ENCODE measurements around the gene PRSS56.
A peak's percentile ranks its signal among the peaks of the same experiment; 100 is the strongest.

Gene PRSS56

GRCh38 chr2:232524771-232525170, 4.6 kb downstream of the PRSS56 start:
- Histone ChIP-seq H3K36me3 (no peaks in the 10 kb centered on the region), H3K9me3 (replicated peaks in 1 of 11) (no peaks in the 10 kb centered on the region), H3K4me3 (peak overlapping the region in 6 of 10 experiments; percentile 55 to 69 (median 62); a peak in 7 of 20 replicates), H3K4me2 (peak overlapping the region; percentile 90 to 100 (median 97); a peak in 21 of 22 replicates), H3K9ac (peak overlapping the region in 1 of 11 experiments; percentile 50; a peak in 4 of 22 replicates), H3K4me1 (peaks cover 38 to 69% (median 60%) of the 10 kb centered on the region in 10 experiments), H3K27ac (no peak overlapping the region), H3K27me3 (peaks cover 33 to 47% (median 38%) of the 10 kb centered on the region in 11 experiments), H4K20me1 (peaks cover 0 to 30% (median 15%) of the 10 kb centered on the region in 11 experiments; a peak in 19 of 22 replicates)
- no peak for TF ChIP-seq Cebpa-rat (IDR thresholded peaks at IDR 0.05)

GRCh38 chr2:232525199-232525598, 5.0 kb downstream of the PRSS56 start:
- no peak overlapping the region for H3K27ac ChIP-seq
- H3K27me3 ChIP-seq, result peaks cover 33 to 47% (median 38%) of the 10 kb centered on the region in 11 experiments
- peak overlapping the region in 8 of 11 experiments; percentile 44 to 100 (median 94); a peak in 15 of 22 replicates for H3K4me2 ChIP-seq
- H3K9me3 ChIP-seq (replicated peaks in 1 of 11), result no peaks in the 10 kb centered on the region
- H3K36me3 ChIP-seq, result no peaks in the 10 kb centered on the region
- no peak overlapping the region for H3K4me3 ChIP-seq
- peaks cover 0 to 30% (median 15%) of the 10 kb centered on the region in 11 experiments; a peak in 19 of 22 replicates for H4K20me1 ChIP-seq
- TF ChIP-seq Cebpa-rat (IDR thresholded peaks at IDR 0.05), result no peak
- peaks cover 39 to 73% (median 65%) of the 10 kb centered on the region in 10 experiments for H3K4me1 ChIP-seq
- peak overlapping the region in 1 of 11 experiments; percentile 50; a peak in 2 of 22 replicates for H3K9ac ChIP-seq

GRCh38 chr2:232525791-232526371, 5.7 kb downstream of the PRSS56 start, which contains the start of gene CHRND:
CHRND (plus strand) TSS chr2:232526160; CDS start chr2:232526216, 56 bp downstream.
- H3K9me3 ChIP-seq (replicated peaks in 1 of 11), result no peaks in the 10 kb centered on the region
- H3K27ac ChIP-seq, result no peak within 1 kb of the TSS
- no peaks in the 10 kb centered on the region for H3K36me3 ChIP-seq
- H3K4me1 ChIP-seq, result peaks cover 39 to 80% (median 71%) of the 10 kb centered on the region in 10 experiments
- peaks cover 33 to 43% (median 38%) of the 10 kb centered on the region in 11 experiments for H3K27me3 ChIP-seq
- TF ChIP-seq Cebpa-rat (IDR thresholded peaks at IDR 0.05), result no peak
- H3K9ac ChIP-seq, result peak within 1 kb of the TSS in 1 of 11 experiments; percentile 50; a peak in 2 of 22 replicates
- peaks cover 0 to 28% (median 15%) of the 10 kb centered on the region in 11 experiments; a peak in 19 of 22 replicates for H4K20me1 ChIP-seq
- H3K4me3 ChIP-seq, result no peak within 1 kb of the TSS
- H3K4me2 ChIP-seq, result peak within 1 kb of the TSS in 8 of 11 experiments; percentile 44 to 100 (median 94); a peak in 15 of 22 replicates

- TF ChIP-seq Cebpa-rat (IDR thresholded peaks at IDR 0.05), result no peak
- Histone ChIP-seq H3K4me1 (peaks cover 39 to 84% (median 76%) of the 10 kb centered on the region in 10 experiments), H3K9ac (no peak overlapping the region), H3K9me3 (replicated peaks in 1 of 11) (no peaks in the 10 kb centered on the region), H3K27ac (no peak overlapping the region), H3K36me3 (no peaks in the 10 kb centered on the region), H3K27me3 (peaks cover 32 to 38% (median 33%) of the 10 kb centered on the region in 11 experiments), H3K4me2 (no peak overlapping the region), H4K20me1 (peaks cover 0 to 23% (median 15%) of the 10 kb centered on the region in 11 experiments; a peak in 19 of 22 replicates), H3K4me3 (no peak overlapping the region)
Observed at GRCh38 chr2:232526372-232526941, 6.3 kb downstream of the PRSS56 start.

GRCh38 chr2:232527905-232528470, 7.8 kb downstream of the PRSS56 start:
- peak overlapping the region in 3 of 11 experiments; percentile 38 to 63 (median 48); a peak in 4 of 22 replicates for H3K27ac ChIP-seq
- H3K27me3 ChIP-seq, result peaks cover 17 to 22% (median 18%) of the 10 kb centered on the region in 11 experiments
- H4K20me1 ChIP-seq, result peaks cover 0 to 15% (median 8%) of the 10 kb centered on the region in 11 experiments; a peak in 19 of 22 replicates
- H3K4me2 ChIP-seq, result peak overlapping the region; percentile 75 to 92 (median 84)
- TF ChIP-seq Cebpa-rat (IDR thresholded peaks at IDR 0.05), result no peak
- H3K9me3 ChIP-seq (replicated peaks in 1 of 11), result no peaks in the 10 kb centered on the region
- no peak overlapping the region for H3K4me3 ChIP-seq
- no peaks in the 10 kb centered on the region for H3K36me3 ChIP-seq
- peak overlapping the region in 3 of 11 experiments; percentile 47 to 60 (median 52); a peak in 2 of 22 replicates for H3K9ac ChIP-seq
- peaks cover 34 to 85% (median 79%) of the 10 kb centered on the region in 10 experiments for H3K4me1 ChIP-seq

GRCh38 chr2:232528746-232529460, 8.7 kb downstream of the PRSS56 start:
- no peak for TF ChIP-seq Cebpa-rat (IDR thresholded peaks at IDR 0.05)
- Histone ChIP-seq H3K9ac (peak overlapping the region in 9 of 11 experiments; percentile 6 to 60 (median 38); a peak in 13 of 22 replicates), H3K27ac (peak overlapping the region in 10 of 11 experiments; percentile 15 to 63 (median 42); a peak in 18 of 22 replicates), H3K27me3 (peaks cover 8 to 13% (median 9%) of the 10 kb centered on the region in 11 experiments), H3K4me1 (peaks cover 25 to 85% (median 74%) of the 10 kb centered on the region in 10 experiments), H3K9me3 (replicated peaks in 1 of 11) (no peaks in the 10 kb centered on the region), H3K4me2 (peak overlapping the region; percentile 75 to 92 (median 84)), H3K36me3 (no peaks in the 10 kb centered on the region), H4K20me1 (peaks cover 0 to 6% (median 0%) of the 10 kb centered on the region in 11 experiments; a peak in 6 of 22 replicates), H3K4me3 (peak overlapping the region in 2 of 10 experiments; percentile 16; a peak in 3 of 20 replicates)

- peak overlapping the region in 5 of 11 experiments; percentile 25 to 60 (median 45); a peak in 5 of 22 replicates for H3K9ac ChIP-seq
- TF ChIP-seq Cebpa-rat (IDR thresholded peaks at IDR 0.05), result no peak
- H3K36me3 ChIP-seq, result no peaks in the 10 kb centered on the region
- no peaks in the 10 kb centered on the region for H3K9me3 ChIP-seq (replicated peaks in 1 of 11)
- no peak overlapping the region for H3K4me3 ChIP-seq
- H3K4me2 ChIP-seq, result peak overlapping the region in 10 of 11 experiments; percentile 75 to 92 (median 83); a peak in 20 of 22 replicates
- 0 out of 22 replicates have a peak, but pooled peaks cover 0 to 2% (median 0%) of the 10 kb centered on the region in 11 experiments for H3K27me3 ChIP-seq
- H3K27ac ChIP-seq, result peak overlapping the region in 7 of 11 experiments; percentile 38 to 63 (median 42); a peak in 10 of 22 replicates
- peaks cover 18 to 86% (median 69%) of the 10 kb centered on the region in 10 experiments for H3K4me1 ChIP-seq
- H4K20me1 ChIP-seq, result peaks cover 0 to 4% (median 0%) of the 10 kb centered on the region in 11 experiments; a peak in 1 of 22 replicates
Observed at GRCh38 chr2:232529806-232530547, 9.8 kb downstream of the PRSS56 start.

All from BLaER1 treated with 17β-estradiol and CSF1 and Interleukin-3, amounts not matched to agents 10 nM and 100 nM (cell line).